ENCODE measurements around the gene TVP23C.
A peak's percentile ranks its signal among the peaks of the same experiment; 100 is the strongest.
"Not testable (repeated sequence)": the region's sequence is repeated elsewhere in the genome, so short reads cannot be mapped to it uniquely, and the experiment has no call there.

Gene TVP23C

DNA sequence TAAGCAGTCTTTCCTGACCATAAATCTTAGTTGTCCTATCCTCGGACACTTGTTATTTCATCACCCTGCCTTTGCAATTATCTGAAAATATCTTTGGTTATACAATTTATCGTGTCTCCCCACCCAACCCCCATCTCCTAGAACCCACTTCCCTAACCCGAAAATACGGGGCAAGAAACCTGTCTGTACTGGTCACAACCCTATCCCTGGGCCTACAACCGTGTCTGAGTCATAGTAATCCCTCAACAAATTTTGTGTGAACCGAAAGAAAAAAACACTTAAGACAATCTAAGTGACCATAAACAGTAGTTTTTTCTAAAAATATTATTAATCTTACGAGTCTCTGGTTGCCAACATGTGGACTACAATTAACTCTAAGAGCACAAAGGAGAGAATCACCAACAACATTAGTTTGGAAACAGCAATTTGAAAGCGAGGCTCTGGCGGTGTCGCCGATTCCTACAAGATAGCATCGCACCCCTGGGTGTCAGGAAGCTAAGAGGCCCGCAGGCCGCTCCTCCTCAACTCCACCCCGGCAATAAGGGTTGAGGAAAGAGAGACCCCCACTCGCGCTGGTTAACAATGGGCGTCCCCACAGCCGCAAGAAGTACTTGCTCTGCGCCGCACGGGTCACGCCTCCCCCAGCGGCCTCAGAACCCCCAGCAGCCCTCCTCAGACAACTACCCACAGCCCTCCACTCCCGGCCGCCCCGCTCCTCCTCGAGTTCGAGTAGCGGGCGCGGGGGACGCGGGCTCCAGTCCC, 489 bp downstream of the TVP23C start:
- Histone ChIP-seq H3K27ac (ENCODE audit: low read depth, low read length) (peak overlapping the region; percentile 71), H3K4me3 (ENCODE audit: low read depth, low read length) (peak overlapping the region; percentile 72), H3K9ac (ENCODE audit: low read depth, low read length) (peak overlapping the region; percentile 84; the same call in 1 of the 2 replicates)
- not testable (repeated sequence) for H3K27me3 ChIP-seq (ENCODE audit: control insufficient read depth, insufficient read depth, low read length); H3K9me3 ChIP-seq (ENCODE audit: control insufficient read depth, insufficient read depth, low read length); H3K4me1 ChIP-seq (ENCODE audit: control insufficient read depth, insufficient read depth, low read length); H3K36me3 ChIP-seq (ENCODE audit: control insufficient read depth, insufficient read depth, low read length)

DNA sequence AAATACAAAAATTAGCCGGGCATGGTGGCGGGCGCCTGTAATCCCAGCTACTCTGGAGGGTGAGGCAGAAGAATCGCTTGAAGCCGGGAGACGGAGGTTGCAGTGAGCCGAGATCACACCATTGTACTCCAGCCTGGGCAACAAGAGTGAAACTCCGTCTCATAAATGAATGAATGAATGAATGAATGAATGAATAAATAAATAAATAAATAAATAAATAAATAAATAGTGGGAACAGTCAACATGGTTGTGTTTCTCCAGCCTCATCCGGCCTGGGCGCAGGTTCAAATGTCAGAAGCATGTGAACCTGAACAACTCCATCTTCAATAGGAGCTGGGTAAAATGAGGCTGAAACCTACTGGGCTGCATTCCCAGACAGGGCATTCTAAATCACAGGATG, 1.8 kb downstream of the TVP23C start:
- not testable (repeated sequence) for H3K9me3 ChIP-seq (ENCODE audit: control insufficient read depth, insufficient read depth, low read length); H3K27me3 ChIP-seq (ENCODE audit: control insufficient read depth, insufficient read depth, low read length); H3K9ac ChIP-seq (ENCODE audit: low read depth, low read length); H3K4me3 ChIP-seq (ENCODE audit: low read depth, low read length); H3K27ac ChIP-seq (ENCODE audit: low read depth, low read length); H3K4me1 ChIP-seq (ENCODE audit: control insufficient read depth, insufficient read depth, low read length); H3K36me3 ChIP-seq (ENCODE audit: control insufficient read depth, insufficient read depth, low read length)

DNA sequence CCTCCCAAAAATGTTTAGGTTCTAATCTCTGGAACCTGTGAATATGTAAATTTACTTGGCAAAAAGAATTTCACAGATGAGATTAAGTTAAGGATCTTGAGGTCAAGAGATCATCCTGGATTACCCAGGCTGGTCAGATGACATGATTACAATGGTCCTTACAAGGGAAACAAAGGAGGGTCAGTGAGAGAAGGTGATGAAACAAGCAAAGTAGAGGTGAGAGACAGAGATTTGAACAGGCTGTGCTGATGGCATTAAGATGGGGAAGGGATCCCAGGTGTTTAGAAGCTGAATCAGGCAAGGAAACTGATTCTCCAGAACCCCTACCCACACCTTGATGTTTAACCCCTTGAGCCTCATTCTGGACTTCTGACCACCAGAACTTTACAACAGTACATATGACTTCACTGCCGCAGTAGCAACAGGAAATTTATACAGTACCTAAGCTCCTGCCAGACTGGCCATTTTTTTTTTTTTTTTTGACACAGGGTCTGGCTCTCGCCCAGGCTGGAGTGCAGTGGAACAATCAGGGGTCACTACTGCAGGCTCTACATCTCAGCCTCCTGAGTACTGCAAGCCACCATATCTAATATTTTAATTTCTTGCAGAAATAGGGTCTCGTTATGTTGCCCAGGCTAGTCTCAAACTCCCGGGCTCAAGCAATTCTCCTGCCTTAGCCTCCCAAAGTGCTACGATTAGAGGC, 4.7 kb downstream of the TVP23C start:
- H3K9ac ChIP-seq (ENCODE audit: low read depth, low read length); H3K27me3 ChIP-seq (ENCODE audit: control insufficient read depth, insufficient read depth, low read length); H3K4me3 ChIP-seq (ENCODE audit: low read depth, low read length); H3K36me3 ChIP-seq (ENCODE audit: control insufficient read depth, insufficient read depth, low read length); H3K4me1 ChIP-seq (ENCODE audit: control insufficient read depth, insufficient read depth, low read length); H3K9me3 ChIP-seq (ENCODE audit: control insufficient read depth, insufficient read depth, low read length); H3K27ac ChIP-seq (ENCODE audit: low read depth, low read length): not testable (repeated sequence)

DNA sequence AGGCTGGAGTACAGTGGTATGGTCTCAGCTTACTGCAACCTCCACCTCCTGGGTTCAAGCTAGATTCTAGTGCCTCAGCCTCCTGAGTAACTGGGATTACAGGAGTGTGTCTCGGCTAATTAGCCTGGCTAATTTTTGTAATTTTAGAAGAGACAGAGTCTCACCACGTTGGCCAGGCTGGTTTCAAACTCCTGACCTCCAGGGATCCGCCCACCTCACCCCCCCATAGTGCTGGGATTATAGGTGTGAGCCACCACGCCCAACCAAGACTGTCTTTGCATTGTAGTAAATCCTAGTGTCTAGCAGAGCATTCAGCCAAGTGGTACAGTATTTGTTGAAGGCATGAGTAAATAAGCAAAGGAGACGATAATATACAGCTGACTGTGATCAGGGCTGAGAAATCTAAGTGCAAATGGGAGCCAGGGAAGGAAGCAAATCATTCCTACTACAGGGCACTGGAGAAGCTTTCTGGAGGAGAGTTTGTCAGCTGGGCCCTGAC, 5.9 kb downstream of the TVP23C start:
- H3K4me1 ChIP-seq (ENCODE audit: control insufficient read depth, insufficient read depth, low read length); H3K9me3 ChIP-seq (ENCODE audit: control insufficient read depth, insufficient read depth, low read length); H3K27me3 ChIP-seq (ENCODE audit: control insufficient read depth, insufficient read depth, low read length); H3K27ac ChIP-seq (ENCODE audit: low read depth, low read length); H3K4me3 ChIP-seq (ENCODE audit: low read depth, low read length); H3K9ac ChIP-seq (ENCODE audit: low read depth, low read length); H3K36me3 ChIP-seq (ENCODE audit: control insufficient read depth, insufficient read depth, low read length): not testable (repeated sequence)

DNA sequence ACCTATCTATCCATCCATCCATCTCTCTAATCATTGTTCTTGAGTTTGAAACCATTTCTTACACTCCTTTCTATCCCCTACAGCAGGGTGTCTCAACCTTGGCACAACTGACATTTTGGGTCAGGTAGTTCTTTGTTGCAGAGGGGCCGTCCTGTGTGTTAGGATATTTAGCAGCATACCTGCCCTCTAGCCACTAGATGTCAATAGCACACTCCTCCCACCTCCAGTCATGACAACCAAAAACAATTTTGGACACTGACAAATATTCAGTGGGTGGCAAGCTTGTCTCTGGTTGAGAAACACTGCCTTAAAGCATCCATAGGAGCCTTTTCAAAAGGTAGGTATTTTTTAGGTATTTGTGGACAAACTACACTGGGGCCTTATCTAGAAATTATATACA, 10.4 kb downstream of the TVP23C start:
- not testable (repeated sequence) for H3K9ac ChIP-seq (ENCODE audit: low read depth, low read length); H3K4me1 ChIP-seq (ENCODE audit: control insufficient read depth, insufficient read depth, low read length); H3K27ac ChIP-seq (ENCODE audit: low read depth, low read length); H3K27me3 ChIP-seq (ENCODE audit: control insufficient read depth, insufficient read depth, low read length); H3K9me3 ChIP-seq (ENCODE audit: control insufficient read depth, insufficient read depth, low read length); H3K4me3 ChIP-seq (ENCODE audit: low read depth, low read length); H3K36me3 ChIP-seq (ENCODE audit: control insufficient read depth, insufficient read depth, low read length)

DNA sequence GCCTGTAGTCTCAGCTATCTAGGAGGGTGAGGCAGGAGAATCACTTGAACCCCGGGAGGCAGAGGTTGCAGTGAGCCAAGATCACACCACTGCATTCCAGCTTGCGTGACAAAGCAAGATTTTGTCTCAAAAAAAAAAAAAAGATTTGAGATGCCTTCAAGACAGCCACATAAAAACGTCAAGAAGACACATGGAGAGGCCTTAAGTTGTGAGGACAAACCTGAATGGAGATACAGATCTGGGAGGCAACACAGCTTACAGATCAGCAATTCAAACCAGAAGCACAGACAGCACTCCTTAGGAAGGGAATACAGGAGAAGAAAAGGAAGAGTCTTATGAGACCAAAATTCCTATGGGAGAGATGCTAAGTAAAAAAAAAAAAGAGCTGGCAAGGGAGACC, 13.7 kb downstream of the TVP23C start:
- not testable (repeated sequence) for H3K4me1 ChIP-seq (ENCODE audit: control insufficient read depth, insufficient read depth, low read length); H3K9ac ChIP-seq (ENCODE audit: low read depth, low read length); H3K27ac ChIP-seq (ENCODE audit: low read depth, low read length); H3K27me3 ChIP-seq (ENCODE audit: control insufficient read depth, insufficient read depth, low read length); H3K4me3 ChIP-seq (ENCODE audit: low read depth, low read length); H3K9me3 ChIP-seq (ENCODE audit: control insufficient read depth, insufficient read depth, low read length)
- peaks cover 17% of the 10 kb centered on the region for H3K36me3 ChIP-seq (ENCODE audit: control insufficient read depth, insufficient read depth, low read length)

DNA sequence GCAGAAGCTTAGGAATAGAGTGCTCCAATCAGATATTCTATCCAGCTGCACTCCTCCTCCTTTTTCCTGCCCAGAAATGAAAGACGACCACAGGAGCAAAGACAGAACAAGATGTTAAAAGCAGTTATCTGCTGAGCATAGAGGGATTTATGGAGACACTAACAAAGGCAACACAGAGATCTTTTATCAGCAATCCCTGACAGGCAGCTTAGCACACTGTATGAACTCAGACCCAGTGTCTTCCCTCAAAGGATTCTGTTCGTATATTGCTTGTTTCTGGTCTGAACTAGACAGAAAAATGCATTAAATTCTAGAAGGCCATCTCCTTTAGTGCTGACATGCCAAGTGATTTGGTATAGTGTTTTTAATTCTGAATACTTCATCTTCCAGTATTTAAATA, 16.7 kb downstream of the TVP23C start:
- H3K9ac ChIP-seq (ENCODE audit: low read depth, low read length); H3K27ac ChIP-seq (ENCODE audit: low read depth, low read length); H3K27me3 ChIP-seq (ENCODE audit: control insufficient read depth, insufficient read depth, low read length); H3K4me3 ChIP-seq (ENCODE audit: low read depth, low read length); H3K9me3 ChIP-seq (ENCODE audit: control insufficient read depth, insufficient read depth, low read length); H3K4me1 ChIP-seq (ENCODE audit: control insufficient read depth, insufficient read depth, low read length): not testable (repeated sequence)
- peaks cover 17% of the 10 kb centered on the region for H3K36me3 ChIP-seq (ENCODE audit: control insufficient read depth, insufficient read depth, low read length)

DNA sequence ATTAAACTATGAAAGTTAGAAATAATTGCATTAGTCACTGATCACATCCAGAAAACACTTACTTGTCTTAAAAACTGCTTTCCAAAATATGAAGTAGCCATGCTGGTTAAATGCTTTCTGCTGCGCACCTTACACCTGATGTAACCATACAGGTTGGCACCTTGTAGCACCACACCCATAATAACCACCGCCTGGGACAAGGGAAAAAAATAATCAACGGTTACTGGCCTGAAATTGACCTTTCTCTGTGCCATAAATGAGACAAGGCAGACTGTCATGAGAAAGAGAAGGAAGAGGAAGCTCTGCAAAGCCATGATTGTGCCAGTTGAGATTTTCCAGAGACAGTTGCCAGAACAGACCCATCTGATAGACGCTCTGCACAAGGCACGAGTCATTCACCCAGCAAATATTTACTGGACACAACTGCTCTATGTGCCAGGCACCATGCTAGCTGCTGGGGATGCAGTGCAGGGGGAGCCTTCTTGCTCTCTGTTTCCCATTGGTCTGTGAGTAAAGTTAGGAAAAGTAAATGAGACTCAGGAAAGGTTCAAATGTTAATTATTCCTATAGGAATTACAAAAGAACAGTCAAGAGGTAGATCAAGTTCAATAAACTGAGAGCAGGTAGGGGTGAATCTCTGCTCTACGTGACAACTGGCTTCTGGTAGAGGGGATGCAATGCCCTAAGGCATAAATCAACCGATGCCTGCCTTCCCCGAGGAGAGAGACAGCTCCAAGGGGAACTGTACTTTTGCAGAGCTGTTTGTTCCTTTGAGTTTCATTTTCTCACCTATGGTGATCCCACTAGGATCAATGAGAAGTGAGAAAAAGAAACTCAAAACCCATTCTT, 22.7 kb downstream of the TVP23C start:
- H3K9me3 ChIP-seq (ENCODE audit: control insufficient read depth, insufficient read depth, low read length); H3K4me3 ChIP-seq (ENCODE audit: low read depth, low read length); H3K27me3 ChIP-seq (ENCODE audit: control insufficient read depth, insufficient read depth, low read length); H3K9ac ChIP-seq (ENCODE audit: low read depth, low read length); H3K4me1 ChIP-seq (ENCODE audit: control insufficient read depth, insufficient read depth, low read length); H3K27ac ChIP-seq (ENCODE audit: low read depth, low read length): not testable (repeated sequence)
- H3K36me3 ChIP-seq (ENCODE audit: control insufficient read depth, insufficient read depth, low read length), result peaks cover 15% of the 10 kb centered on the region

DNA sequence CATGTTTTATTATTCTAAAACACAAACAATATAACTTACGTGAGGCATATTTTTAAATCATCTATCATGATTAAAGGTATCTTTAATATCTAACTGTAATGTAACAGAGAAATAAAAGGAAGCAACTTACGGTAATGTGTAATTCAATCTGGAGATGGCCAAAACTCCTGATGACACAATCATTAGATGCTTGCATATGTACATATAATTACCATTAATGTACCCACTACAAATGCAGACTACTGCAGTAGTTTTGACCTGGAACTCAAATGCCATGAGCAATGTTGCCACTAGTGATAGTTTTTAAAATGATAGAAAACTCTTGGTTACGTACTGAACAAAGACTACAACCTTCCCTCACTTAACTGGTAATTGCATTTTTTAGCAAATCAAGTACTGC, 30.2 kb downstream of the TVP23C start:
- H3K4me1 ChIP-seq (ENCODE audit: control insufficient read depth, insufficient read depth, low read length); H3K4me3 ChIP-seq (ENCODE audit: low read depth, low read length); H3K27ac ChIP-seq (ENCODE audit: low read depth, low read length); H3K9me3 ChIP-seq (ENCODE audit: control insufficient read depth, insufficient read depth, low read length); H3K36me3 ChIP-seq (ENCODE audit: control insufficient read depth, insufficient read depth, low read length); H3K27me3 ChIP-seq (ENCODE audit: control insufficient read depth, insufficient read depth, low read length); H3K9ac ChIP-seq (ENCODE audit: low read depth, low read length): not testable (repeated sequence)

DNA sequence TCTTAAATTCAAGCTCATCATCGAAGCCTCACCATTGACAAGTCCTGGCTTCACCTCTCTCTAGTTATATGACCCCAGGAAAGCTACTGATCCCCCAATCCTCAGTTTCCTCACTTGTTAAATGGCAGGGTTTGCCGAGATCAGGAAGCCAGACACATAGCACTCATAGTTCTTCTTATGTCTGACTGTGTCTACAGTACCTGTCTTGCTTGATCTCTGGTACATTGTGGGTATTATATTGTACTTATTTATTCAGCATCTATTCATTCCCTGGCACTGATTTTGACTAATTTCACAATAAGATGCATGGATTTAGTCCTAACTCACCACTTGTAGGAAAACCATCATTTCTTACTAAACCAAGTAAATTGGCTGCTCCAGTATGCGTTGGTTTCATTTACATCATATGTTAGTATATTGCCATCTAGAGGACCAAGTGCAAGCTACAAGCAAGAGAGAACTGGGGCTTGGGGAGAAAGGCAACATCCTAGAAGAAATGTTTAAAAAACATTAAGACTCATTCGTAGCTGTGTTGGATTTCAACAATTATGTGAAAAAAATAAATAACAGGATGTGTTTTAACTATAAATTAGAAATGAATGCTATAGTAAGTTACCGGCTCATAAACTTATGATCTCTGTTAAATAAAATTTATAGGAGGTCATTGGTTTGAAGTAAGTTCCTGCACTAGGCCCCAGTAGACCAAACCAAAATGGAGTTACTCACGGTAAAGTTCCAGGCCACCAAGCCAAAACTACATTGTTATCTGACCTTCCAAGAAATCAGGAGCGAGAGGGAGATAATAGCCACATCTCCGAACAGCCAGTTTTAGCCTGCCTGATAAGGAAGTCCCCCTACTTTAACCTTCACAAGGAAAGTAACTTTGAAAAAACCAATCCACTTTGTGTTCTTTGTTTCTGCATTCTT, 36.7 kb downstream of the TVP23C start:
- H3K4me1 ChIP-seq (ENCODE audit: control insufficient read depth, insufficient read depth, low read length); H3K9me3 ChIP-seq (ENCODE audit: control insufficient read depth, insufficient read depth, low read length); H3K9ac ChIP-seq (ENCODE audit: low read depth, low read length); H3K27ac ChIP-seq (ENCODE audit: low read depth, low read length); H3K4me3 ChIP-seq (ENCODE audit: low read depth, low read length); H3K36me3 ChIP-seq (ENCODE audit: control insufficient read depth, insufficient read depth, low read length); H3K27me3 ChIP-seq (ENCODE audit: control insufficient read depth, insufficient read depth, low read length): not testable (repeated sequence)
